GM12873 (cell line): ENCODE measurements around the gene MUCL3.

Source experiments
- TF ChIP-seq, protein P1 (sequence below): IDR thresholded peaks from 2 replicates; pipeline ENCODE4 v1.5.1; 2012; ENCODE audit warnings: low read depth, mild to moderate bottlenecking, moderate library complexity, low read length, control low read depth; ENCODE audit not compliant: insufficient read depth; ENCODE audit errors: missing control alignments

Gene MUCL3

DNA sequence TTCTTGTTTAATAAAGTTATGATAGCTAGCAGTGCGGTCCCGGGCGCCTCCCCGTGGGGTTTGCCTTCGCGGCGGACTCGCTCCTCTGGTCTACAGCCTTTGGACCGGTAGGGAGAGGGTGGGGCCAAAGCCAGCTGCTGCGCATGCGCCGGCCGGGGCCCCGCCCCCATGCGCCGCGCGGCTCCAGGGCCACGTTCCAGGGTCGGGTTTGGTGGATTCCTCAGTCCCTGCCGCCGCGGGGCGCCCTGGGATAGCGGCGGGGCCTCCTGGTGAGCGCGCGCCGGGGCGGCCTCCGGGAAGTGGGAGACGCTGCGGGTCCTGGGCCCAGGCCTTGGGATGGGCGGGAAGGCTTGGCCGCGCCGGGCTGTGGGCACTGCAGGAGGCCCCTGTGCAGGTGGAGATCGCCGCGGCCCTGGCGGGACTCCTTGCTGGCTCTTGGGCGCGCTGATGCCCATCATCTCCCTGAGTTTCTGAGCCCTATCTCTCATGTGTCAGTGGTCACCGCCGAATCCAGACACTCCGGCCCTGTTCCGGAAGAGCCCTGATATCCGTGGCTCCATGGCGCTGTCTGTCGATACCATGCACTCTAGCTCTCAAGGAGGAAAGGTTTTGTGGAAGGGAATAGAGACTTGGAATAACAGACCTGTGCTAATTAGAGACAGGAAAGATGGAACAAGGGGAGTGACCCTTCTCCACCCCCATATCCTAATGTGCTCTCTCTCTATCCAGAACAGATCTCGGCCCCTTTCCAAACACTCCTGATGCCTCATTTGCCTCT lies 26.5 kb upstream of the MUCL3 start, which contains the start of gene VARS2:
VARS2 (plus strand) TSS at position 163 of the 778 bp plus-strand sequence; CDS start at position 762, 599 bp downstream.
- TF ChIP-seq, protein P1, sequence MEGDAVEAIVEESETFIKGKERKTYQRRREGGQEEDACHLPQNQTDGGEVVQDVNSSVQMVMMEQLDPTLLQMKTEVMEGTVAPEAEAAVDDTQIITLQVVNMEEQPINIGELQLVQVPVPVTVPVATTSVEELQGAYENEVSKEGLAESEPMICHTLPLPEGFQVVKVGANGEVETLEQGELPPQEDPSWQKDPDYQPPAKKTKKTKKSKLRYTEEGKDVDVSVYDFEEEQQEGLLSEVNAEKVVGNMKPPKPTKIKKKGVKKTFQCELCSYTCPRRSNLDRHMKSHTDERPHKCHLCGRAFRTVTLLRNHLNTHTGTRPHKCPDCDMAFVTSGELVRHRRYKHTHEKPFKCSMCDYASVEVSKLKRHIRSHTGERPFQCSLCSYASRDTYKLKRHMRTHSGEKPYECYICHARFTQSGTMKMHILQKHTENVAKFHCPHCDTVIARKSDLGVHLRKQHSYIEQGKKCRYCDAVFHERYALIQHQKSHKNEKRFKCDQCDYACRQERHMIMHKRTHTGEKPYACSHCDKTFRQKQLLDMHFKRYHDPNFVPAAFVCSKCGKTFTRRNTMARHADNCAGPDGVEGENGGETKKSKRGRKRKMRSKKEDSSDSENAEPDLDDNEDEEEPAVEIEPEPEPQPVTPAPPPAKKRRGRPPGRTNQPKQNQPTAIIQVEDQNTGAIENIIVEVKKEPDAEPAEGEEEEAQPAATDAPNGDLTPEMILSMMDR = peak; percentile 31

- TF ChIP-seq, protein P1 = no peak
Measured at GRCh38 chr6:30914854-30915590, 25.8 kb upstream of the MUCL3 start.

GRCh38 chr6:30915591-30915946 lies 25.2 kb upstream of the MUCL3 start:
- TF ChIP-seq, protein P1 = peak; percentile 70

- TF ChIP-seq, protein P1 = no peak
Measured at GRCh38 chr6:30917041-30917440, 23.7 kb upstream of the MUCL3 start.

DNA sequence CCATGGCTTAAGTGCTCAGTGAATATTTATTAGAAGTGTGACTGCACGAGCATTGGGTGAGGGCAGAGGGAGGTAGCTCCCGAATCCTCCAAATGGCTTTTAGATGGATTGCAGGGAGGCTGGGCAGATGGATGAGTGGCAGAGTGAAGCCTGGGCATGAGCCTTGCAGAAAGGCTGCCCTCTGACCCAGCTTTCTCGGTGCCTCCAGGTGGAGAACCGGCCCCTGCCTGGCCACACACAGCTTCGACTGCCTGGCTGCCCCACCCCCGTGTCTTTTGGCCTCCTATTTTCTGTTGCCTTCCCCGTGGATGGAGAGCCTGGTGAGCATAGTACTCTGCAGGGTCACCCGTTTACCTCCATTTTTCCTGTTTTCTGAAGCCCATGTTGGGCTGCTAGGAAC lies 23.3 kb upstream of the MUCL3 start:
- TF ChIP-seq, protein P1 = no peak

GRCh38 chr6:30918670-30919069 lies 22.1 kb upstream of the MUCL3 start:
- TF ChIP-seq, protein P1 = no peak

DNA sequence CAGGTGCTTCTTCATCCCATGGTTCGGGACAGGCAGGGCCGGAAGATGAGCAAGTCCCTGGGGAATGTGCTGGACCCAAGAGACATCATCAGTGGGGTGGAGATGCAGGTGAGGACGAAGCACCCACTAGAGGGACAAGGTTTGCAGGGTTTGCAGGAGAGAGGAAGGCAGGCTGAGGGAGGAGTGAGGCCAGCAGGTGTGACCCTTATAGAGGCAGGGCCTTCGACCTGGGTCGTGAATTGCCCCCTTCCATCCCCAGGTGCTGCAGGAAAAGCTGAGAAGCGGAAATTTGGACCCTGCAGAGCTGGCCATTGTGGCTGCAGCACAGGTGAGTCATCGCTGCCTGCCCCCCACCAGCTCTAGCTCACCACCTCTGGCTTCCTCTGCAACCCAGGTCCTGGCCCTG lies 18.3 kb upstream of the MUCL3 start:
- TF ChIP-seq, protein P1 = no peak
